GM12878 (cell line): ENCODE measurements around the gene PPIF. TPM values are rescaled to one million over a fixed set of nuclear protein-coding genes. Genes with fewer than 3 reads are reported as not detected.

Experiments
- ATAC-seq: fragments of 200-7000 bp; cut with Tn5 transposase; 3 replicates; pipeline ENCODE4 v1.9.1; 2020; ENCODE audit warnings: mild to moderate bottlenecking, moderate library complexity
- BruUV-seq: library from RNA; stranded (reverse); fragments of 400-500 nt; replicated peaks from 2 replicates; lab custom pipeline; 2021; lab: Mats Ljungman, UMichigan
- CTCF ChIA-PET: fragments of 300-600 bp; sonication (Branson Sonifier 250); formaldehyde crosslinking; extraction: SDS; loops from one replicate; lab custom pipeline; 2021; ENCODE audit warnings: inconsistent platforms; lab: Yijun Ruan, JAX
- POLR2A ChIA-PET: fragments of 350-600 bp; formaldehyde crosslinking; extraction: SDS; loops from one replicate; lab custom pipeline; 2021; ENCODE audit warnings: inconsistent platforms; lab: Charles Lee
- RAD21 ChIA-PET: fragments of 300-600 bp; sonication (Branson Sonifier 250); formaldehyde crosslinking; loops from one replicate; lab custom pipeline; 2023; ENCODE audit warnings: antibody characterized with exemption; ENCODE audit not compliant: unreplicated experiment; lab: Charles Lee
- SMC1A ChIA-PET: fragments of 300-600 bp; sonication (Branson Sonifier 250); formaldehyde crosslinking; loops from one replicate; lab custom pipeline; 2023; ENCODE audit not compliant: unreplicated experiment, uncharacterized antibody; lab: Charles Lee
- DNase-seq: peaks from one replicate; pipeline ENCODE4 v3.0.0-alpha.2; 2011; ENCODE audit warnings: low read depth, low spot score
- FAIRE-seq: peaks from 3 replicates; lab custom pipeline; 2011; peaks lifted over from hg19 to GRCh38; lab: Jason Lieb, UNC
- H2AFZ ChIP-seq: 2 replicates; pipeline ENCODE4 v1.6.0; 2011; ENCODE audit warnings: low read depth, low read length, control low read depth; ENCODE audit not compliant: control insufficient read depth
- H3K27ac ChIP-seq: 2 replicates; pipeline ENCODE4 v1.5.1; 2011; ENCODE audit warnings: control low read depth; ENCODE audit not compliant: control insufficient read depth, insufficient read depth
- H3K27me3 ChIP-seq, 2 experiments: replicated peaks in 1 of 2; 2 replicates each; pipeline versions ENCODE4 v1.6.0 to v1.6.1; 2011; ENCODE audit warnings: low read length in 1 of 2; ENCODE audit not compliant: control insufficient read depth in 2 of 2, insufficient read depth in 2 of 2
- H3K36me3 ChIP-seq, 2 experiments: 2 replicates each; pipeline ENCODE4 v1.5.1; 2011; ENCODE audit warnings: low read length in 1 of 2; ENCODE audit not compliant: control insufficient read depth in 2 of 2, insufficient read depth in 2 of 2
- H3K4me1 ChIP-seq: 2 replicates; pipeline ENCODE4 v1.6.1; 2011; ENCODE audit warnings: mild to moderate bottlenecking, low read length, moderate library complexity, mixed read lengths; ENCODE audit not compliant: control insufficient read depth, insufficient read depth
- H3K4me2 ChIP-seq: 2 replicates; pipeline ENCODE4 v1.6.0; 2011; ENCODE audit warnings: control low read depth; ENCODE audit not compliant: control insufficient read depth, insufficient read depth
- H3K4me3 ChIP-seq: fragments of 200-600 bp; sonication (generic); 2 replicates; pipeline ENCODE4 v1.5.1; 2016
- H3K79me2 ChIP-seq: 2 replicates; pipeline ENCODE4 v1.6.0; 2011; ENCODE audit warnings: low read length; ENCODE audit not compliant: control insufficient read depth, insufficient read depth
- H3K9ac ChIP-seq: 2 replicates; pipeline ENCODE4 v1.8.0; 2011; ENCODE audit warnings: low read length, control low read depth, mixed read lengths; ENCODE audit not compliant: control insufficient read depth, insufficient read depth
- H3K9me3 ChIP-seq: replicated peaks from 3 replicates; pipeline ENCODE4 v1.5.1; 2011; ENCODE audit warnings: mild to moderate bottlenecking, low read length; ENCODE audit not compliant: control insufficient read depth, insufficient read depth
- H4K20me1 ChIP-seq: 2 replicates; pipeline ENCODE4 v1.6.0; 2011; ENCODE audit not compliant: control insufficient read depth, insufficient read depth
- ASH2L ChIP-seq: fragments of 300-600, 200-600 bp; sonication (generic); IDR thresholded peaks from 2 replicates; pipeline ENCODE4 v1.6.1; 2017; ENCODE audit warnings: low read depth, mild to moderate bottlenecking, borderline replicate concordance
- ATF7 ChIP-seq: fragments of 450-650 bp; IDR thresholded peaks from 2 replicates; pipeline ENCODE4 v1.6.1; 2016; ENCODE audit warnings: low read depth, mild to moderate bottlenecking
- CEBPZ ChIP-seq: fragments of 150-350 bp; IDR thresholded peaks from 2 replicates; pipeline ENCODE4 v1.6.1; 2016; ENCODE audit warnings: low read depth, low read length
- CHD1 ChIP-seq: IDR thresholded peaks from 2 replicates; pipeline ENCODE4 v1.6.1; 2012; ENCODE audit warnings: low read depth, low read length, improper control_type of control experiment
- CUX1 ChIP-seq: IDR thresholded peaks from 2 replicates; pipeline ENCODE4 v1.6.1; 2012; ENCODE audit warnings: improper control_type of control experiment, low read depth, low read length; ENCODE audit not compliant: insufficient replicate concordance
- FOXK2 ChIP-seq: fragments of 450-650 bp; IDR thresholded peaks from 2 replicates; pipeline ENCODE4 v1.6.1; 2017; ENCODE audit warnings: mild to moderate bottlenecking, moderate library complexity
- IRF4 ChIP-seq: IDR thresholded peaks from 2 replicates; pipeline ENCODE4 v1.6.1; 2011; ENCODE audit warnings: low read depth, low read length
- MEF2A ChIP-seq: IDR thresholded peaks from 2 replicates; pipeline ENCODE4 v1.6.1; 2011; ENCODE audit warnings: low read depth, mild to moderate bottlenecking, low read length, moderate library complexity; ENCODE audit not compliant: insufficient read depth
- REST ChIP-seq: IDR thresholded peaks from 2 replicates; pipeline ENCODE4 v1.6.1; 2012; ENCODE audit warnings: mild to moderate bottlenecking, low read depth, low read length
- TBL1XR1 ChIP-seq: IDR thresholded peaks from 2 replicates; pipeline ENCODE4 v1.6.1; 2012; ENCODE audit warnings: low read depth, low read length, improper control_type of control experiment
- ZNF24 ChIP-seq: fragments of 450-650 bp; IDR thresholded peaks from 2 replicates; pipeline ENCODE4 v1.6.1; 2017; ENCODE audit warnings: antibody characterized with exemption, mild to moderate bottlenecking
- WGBS: methylation state at CpG from one replicate; pipeline ENCODE4 v1.1.6; 2016; ENCODE audit warnings: low lambda C conversion rate; ENCODE audit not compliant: insufficient replicate concordance, insufficient coverage; ENCODE audit errors: missing lambda C conversion rate; 5-methylcytosine and 5-hydroxymethylcytosine counted together
- in situ Hi-C: fragments of 300-500 bp; cut with MboI; formaldehyde crosslinking; loops from 9 replicates; pipeline ENCODE4 v1.14.3; 2018; ENCODE audit warnings: mixed read lengths
- intact Hi-C: fragments of 100-400 bp; cut with micrococcal nuclease; formaldehyde crosslinking; loops from one replicate; pipeline ENCODE4 v1.14.2; 2022; ENCODE audit not compliant: unreplicated experiment
- polyA plus RNA-seq, 11 experiments: library from polyadenylated mRNA; depleted of rRNA in 4 of 11; unstranded in 6 of 11; stranded (reverse) in 5 of 11; fragments of >200 nt; fragmentation: Nextera tagmentation in 4 of 11; fragmentation: Illumina TruSeq in 1 of 11; extraction: Ambion mirVana in 4 of 11; extraction: Trizol in 1 of 11; gene quantifications; 1 replicate in 1 of 11; 2 replicates in 10 of 11; pipeline versions ENCODE4 v1.2.1 to v1.2.3, GENCODE V29; 2011 to 2016; ENCODE audit warnings: inconsistent platforms in 2 of 11, missing spikeins in 2 of 11, low read depth in 1 of 11
- total RNA-seq, 4 experiments: library from RNA; depleted of rRNA in 3 of 4; stranded (reverse); fragments of >200 nt in 3 of 4; fragmentation: Illumina TruSeq in 1 of 4; extraction: Trizol in 1 of 4; gene quantifications; 2 replicates each; pipeline versions ENCODE4 v1.2.1 to v1.2.3, GENCODE V29; 2013 to 2021

The PPIF gene
- total and polyA plus RNA-seq, 10 of the 15 experiments (the other 5 are each of a cell fraction or from before 2014, with no cell fraction given) = 28.8 to 180 (median 128) TPM

- no peaks in the 10 kb centered on the region; the same call in 2 of the 3 replicates for H3K9me3 ChIP-seq
- no peaks in the 10 kb centered on the region for H3K79me2 ChIP-seq
- peaks cover 0 to 2% of the 10 kb centered on the region in 2 experiments; a peak in 2 of 4 replicates for H3K27me3 ChIP-seq
- no peak overlapping the region for H3K4me3 ChIP-seq
- H3K4me1 ChIP-seq = no peaks in the 10 kb centered on the region
- in situ Hi-C loops (no loop called here), intact Hi-C loops (no loop called here)
- ChIA-PET CTCF (no interaction called here), SMC1A (no interaction called here), RAD21 (no interaction called here), POLR2A (no interaction called here)
- H3K27ac ChIP-seq = no peak overlapping the region
- no peak overlapping the region for H3K4me2 ChIP-seq
- WGBS = 56% methylated on average over 11 of the region's 11 CpGs
- no peak; the same call in 2 of the 3 replicates for ATAC-seq
- no peak for FAIRE-seq
- H3K9ac ChIP-seq = no peak overlapping the region
- H4K20me1 ChIP-seq = no peaks in the 10 kb centered on the region
- H2AFZ ChIP-seq = no peak overlapping the region
- no peaks in the 10 kb centered on the region for H3K36me3 ChIP-seq
- DNase-seq = no peak
- no TSS peak for BruUV-seq
- TF ChIP-seq TBL1XR1 (no peak), FOXK2 (no peak), CEBPZ (no peak), ASH2L (no peak), ZNF24 (no peak), CUX1 (no peak), IRF4 (no peak), MEF2A (no peak), CHD1 (no peak), ATF7 (no peak), REST (no peak)
Measured at GRCh38 chr10:79381804-79382221, 34.5 kb downstream of the PPIF start.
